SIG-M5 treated with dmso at 0.1 percent for 504 hours (cell line): ENCODE data around the gene NPNT.

Experiments used
- DNase-seq: peaks from one replicate; lab custom pipeline; 2025; ENCODE audit not compliant: unreplicated experiment; lab: John Stamatoyannopoulos, UW

The NPNT gene

GRCh38 chr4:105917171-105917685, 22.0 kb downstream of the NPNT start:
- no peak for DNase-seq

- no peak for DNase-seq
These were observed 26.0 kb downstream of the NPNT start for GRCh38 chr4:105921301-105921700.

GRCh38 chr4:105923497-105924238, 28.4 kb downstream of the NPNT start:
- no peak for DNase-seq

- no peak for DNase-seq
These were observed 29.1 kb downstream of the NPNT start for GRCh38 chr4:105924341-105924740.

GRCh38 chr4:105930698-105931097, 35.4 kb downstream of the NPNT start:
- DNase-seq = no peak

GRCh38 chr4:105933083-105933482, 37.8 kb downstream of the NPNT start:
- DNase-seq = no peak

GRCh38 chr4:105934386-105934785, 39.1 kb downstream of the NPNT start:
- no peak for DNase-seq

- DNase-seq = no peak
These were observed 41.6 kb downstream of the NPNT start for GRCh38 chr4:105936901-105937300.

GRCh38 chr4:105937759-105938158, 42.5 kb downstream of the NPNT start:
- no peak for DNase-seq

GRCh38 chr4:105943234-105943633, 48.0 kb downstream of the NPNT start:
- DNase-seq = no peak

- DNase-seq = no peak
These were observed 49.3 kb downstream of the NPNT start for GRCh38 chr4:105944540-105944939.

- DNase-seq = no peak
These were observed 51.5 kb downstream of the NPNT start for GRCh38 chr4:105946771-105947170.

GRCh38 chr4:105950701-105951100, 55.4 kb downstream of the NPNT start:
- DNase-seq = no peak

GRCh38 chr4:105951198-105951597, 55.9 kb downstream of the NPNT start:
- no peak for DNase-seq

- no peak for DNase-seq
These were observed 57.3 kb downstream of the NPNT start for GRCh38 chr4:105952591-105952990.

GRCh38 chr4:105956569-105956968, 61.3 kb downstream of the NPNT start:
- no peak for DNase-seq

- no peak for DNase-seq
These were observed 62.4 kb downstream of the NPNT start for GRCh38 chr4:105957680-105958079.

- no peak for DNase-seq
These were observed 68.5 kb downstream of the NPNT start for GRCh38 chr4:105963461-105964400.

- DNase-seq = no peak
These were observed 70.0 kb downstream of the NPNT start for GRCh38 chr4:105965183-105965800.

- no peak for DNase-seq
These were observed 70.8 kb downstream of the NPNT start for GRCh38 chr4:105966051-105966450.

GRCh38 chr4:105967058-105967658, 71.9 kb downstream of the NPNT start:
- DNase-seq = no peak
